Panc1 (cell line): ENCODE measurements around the gene MTARC2. TPM values are rescaled to one million over a fixed set of nuclear protein-coding genes. Genes with fewer than 3 reads are reported as not detected.

ENCODE experiments used
- total RNA-seq: library from RNA; stranded (reverse); gene quantifications from one replicate; pipeline ENCODE4 v1.2.1, GENCODE V29; 2021; ENCODE audit not compliant: unreplicated experiment

Gene MTARC2
- total RNA-seq, 1 experiment from 2014 or later: 10.1 TPM

Other genes starting within 250 kb of the MTARC2 start
- gene MARK1, start 220.2 kb upstream of the MTARC2 start, total RNA-seq: not detected
- gene C1orf115, start 58.0 kb upstream of the MTARC2 start, total RNA-seq: 3.9 TPM
- 0.74 TPM for gene MTARC1, start 38.6 kb downstream of the MTARC2 start, total RNA-seq
- 0.39 TPM for gene HLX, start 131.1 kb downstream of the MTARC2 start, total RNA-seq